Aortic smooth muscle cell (primary cell): Measurements from ENCODE around the gene NCK1. TPM values are rescaled to one million over a fixed set of nuclear protein-coding genes. Genes with fewer than 3 reads are reported as not detected.

Experiments
- total RNA-seq: library from RNA; depleted of rRNA; stranded (reverse); fragments of >200 nt; gene quantifications from 2 replicates; pipeline ENCODE4 v1.2.3, GENCODE V29; 2014

Gene NCK1
- total RNA-seq: 29.4 and 30.0 TPM in 2 replicates

DNA sequence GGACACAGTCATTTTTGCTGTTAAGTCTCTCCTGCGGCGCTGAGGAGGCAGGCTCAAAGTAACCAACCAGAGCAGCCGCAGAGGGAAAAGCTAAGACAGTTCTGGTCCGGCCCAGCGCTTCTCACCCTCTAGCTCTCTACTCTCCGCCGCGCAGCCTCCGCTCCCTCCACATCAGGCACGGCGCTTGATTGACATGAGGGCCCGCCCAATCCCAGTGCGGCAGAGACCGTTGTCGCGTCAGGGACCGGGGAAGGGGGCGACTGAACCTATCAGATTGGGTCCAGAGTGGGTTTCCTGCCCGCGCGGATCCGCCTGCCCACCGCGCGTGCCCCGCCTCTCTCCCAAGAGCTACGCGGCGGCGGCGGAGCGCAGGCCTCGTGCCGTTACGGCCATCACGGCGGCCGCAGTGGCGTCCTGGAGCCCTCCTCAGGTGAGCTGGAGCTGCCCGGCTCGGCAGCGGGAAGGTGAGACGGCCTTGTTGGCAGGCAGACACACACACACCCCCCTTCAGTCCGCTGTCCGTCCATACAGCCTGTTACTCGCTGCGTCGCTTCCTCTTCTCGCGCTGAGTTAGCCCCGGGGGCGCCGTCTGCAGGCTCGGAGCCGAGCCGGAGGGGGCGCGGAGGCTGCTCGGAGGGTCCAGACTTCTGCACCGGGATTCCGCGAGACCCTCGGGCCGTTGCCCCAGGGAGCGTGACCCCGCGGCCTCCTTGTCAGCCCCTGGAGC lies at the start of gene NCK1:
NCK1 (plus strand) TSS at position 319 of the 727 bp plus-strand sequence. CDS start 65,794 bp downstream, outside the sequence.

DNA sequence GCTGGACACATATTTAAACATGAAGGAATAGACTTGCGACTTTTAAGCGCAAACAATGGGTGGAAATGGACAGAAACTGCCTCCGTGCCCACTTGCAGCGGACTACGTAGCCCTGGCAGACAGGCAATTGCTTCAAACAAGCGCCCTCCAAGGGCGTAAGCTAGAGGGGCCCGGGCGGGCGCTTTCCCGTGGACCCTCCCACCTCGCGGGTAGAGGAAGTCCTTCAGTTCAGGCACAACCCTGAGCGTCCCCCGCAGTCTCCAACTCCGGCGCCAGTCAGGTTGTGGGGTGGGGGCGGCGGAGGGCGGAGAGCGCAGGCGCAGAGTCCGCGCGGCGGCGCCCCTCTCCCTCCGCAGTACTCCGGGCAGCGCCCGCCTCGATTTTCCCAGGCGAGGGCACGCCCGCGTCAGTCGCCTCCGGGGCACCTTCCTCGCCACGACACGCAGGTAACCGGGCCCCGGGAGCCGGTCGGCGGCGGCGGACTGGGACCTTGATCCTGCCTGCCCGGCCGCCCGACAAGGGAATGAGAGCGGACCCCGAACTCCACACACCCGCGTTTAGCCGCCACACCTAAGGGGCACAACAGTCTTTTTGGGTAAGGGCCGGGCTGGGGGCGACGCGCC lies 43.1 kb upstream of the NCK1 start, which contains the start of gene SLC35G2:
SLC35G2 (plus strand) TSS at position 358 of the 623 bp plus-strand sequence. CDS start 35,335 bp downstream, outside the sequence.

GRCh38 chr3:136957751-136958288 lies 95.8 kb downstream of the NCK1 start, which contains the start of gene IL20RB:
Gene IL20RB (plus strand): TSS chr3:136957983. CDS start chr3:136958114, 131 bp downstream.

Other genes starting within 250 kb of the NCK1 start
- gene STAG1, start 109.8 kb upstream of the NCK1 start, total RNA-seq: 47.0 and 48.6 TPM in 2 replicates
- 11.4 and 16.2 TPM in 2 replicates for gene SLC35G2, start 43.1 kb upstream of the NCK1 start, total RNA-seq
- gene IL20RB, start 95.8 kb downstream of the NCK1 start, total RNA-seq: 0.31 and 0.53 TPM in 2 replicates